ENCODE measurements around the gene CALR3.
"Not testable (repeated sequence)": the region's sequence is repeated elsewhere in the genome, so short reads cannot be mapped to it uniquely, and the experiment has no call there.

CALR3 gene

DNA sequence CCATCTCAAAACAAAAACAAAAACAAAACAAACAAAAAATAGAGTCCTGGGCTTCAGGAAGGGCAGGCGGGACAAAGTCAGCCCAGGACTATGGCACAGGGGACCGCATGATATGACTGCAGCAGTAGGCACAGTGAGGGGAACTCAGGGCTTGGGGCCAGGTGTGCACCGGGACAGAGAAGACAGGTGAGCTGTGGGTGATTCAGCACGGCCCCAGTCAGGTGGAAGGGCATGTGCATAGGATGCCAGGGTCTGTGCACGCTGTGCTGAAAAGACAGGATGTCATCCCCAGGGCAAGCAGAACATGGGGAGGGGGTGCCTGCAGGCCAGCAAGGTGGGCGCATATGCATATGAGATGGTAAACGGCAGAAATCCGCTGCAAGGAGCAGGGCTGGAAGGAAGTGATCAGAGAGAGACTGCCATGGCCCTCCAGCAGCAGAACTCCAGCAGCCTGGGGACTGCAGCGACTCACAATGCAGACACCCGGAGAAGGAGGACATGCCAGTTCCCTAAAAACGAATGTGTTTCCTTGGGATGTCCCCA is 39.2 kb downstream of the CALR3 start:
- H3K27ac ChIP-seq: peak overlapping the region; percentile 48 to 75
- DNase-seq: no peak
- no peaks in the 10 kb centered on the region for H3K9me3 ChIP-seq
- intact Hi-C loops (cut with DNase I; ENCODE audit: low total_unique reads): no loop called here
- peak overlapping the region in 1 of 2 donors; percentile 29 for H3K4me3 ChIP-seq
- TF ChIP-seq, protein P1, sequence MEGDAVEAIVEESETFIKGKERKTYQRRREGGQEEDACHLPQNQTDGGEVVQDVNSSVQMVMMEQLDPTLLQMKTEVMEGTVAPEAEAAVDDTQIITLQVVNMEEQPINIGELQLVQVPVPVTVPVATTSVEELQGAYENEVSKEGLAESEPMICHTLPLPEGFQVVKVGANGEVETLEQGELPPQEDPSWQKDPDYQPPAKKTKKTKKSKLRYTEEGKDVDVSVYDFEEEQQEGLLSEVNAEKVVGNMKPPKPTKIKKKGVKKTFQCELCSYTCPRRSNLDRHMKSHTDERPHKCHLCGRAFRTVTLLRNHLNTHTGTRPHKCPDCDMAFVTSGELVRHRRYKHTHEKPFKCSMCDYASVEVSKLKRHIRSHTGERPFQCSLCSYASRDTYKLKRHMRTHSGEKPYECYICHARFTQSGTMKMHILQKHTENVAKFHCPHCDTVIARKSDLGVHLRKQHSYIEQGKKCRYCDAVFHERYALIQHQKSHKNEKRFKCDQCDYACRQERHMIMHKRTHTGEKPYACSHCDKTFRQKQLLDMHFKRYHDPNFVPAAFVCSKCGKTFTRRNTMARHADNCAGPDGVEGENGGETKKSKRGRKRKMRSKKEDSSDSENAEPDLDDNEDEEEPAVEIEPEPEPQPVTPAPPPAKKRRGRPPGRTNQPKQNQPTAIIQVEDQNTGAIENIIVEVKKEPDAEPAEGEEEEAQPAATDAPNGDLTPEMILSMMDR (IDR thresholded peaks at IDR 0.05): no peak
- H3K27me3 ChIP-seq: no peaks in the 10 kb centered on the region
- H3K4me1 ChIP-seq: peaks cover 0 to 49% (median 30%) of the 10 kb centered on the region in 4 donors
- H3K36me3 ChIP-seq: no peaks in the 10 kb centered on the region

DNA sequence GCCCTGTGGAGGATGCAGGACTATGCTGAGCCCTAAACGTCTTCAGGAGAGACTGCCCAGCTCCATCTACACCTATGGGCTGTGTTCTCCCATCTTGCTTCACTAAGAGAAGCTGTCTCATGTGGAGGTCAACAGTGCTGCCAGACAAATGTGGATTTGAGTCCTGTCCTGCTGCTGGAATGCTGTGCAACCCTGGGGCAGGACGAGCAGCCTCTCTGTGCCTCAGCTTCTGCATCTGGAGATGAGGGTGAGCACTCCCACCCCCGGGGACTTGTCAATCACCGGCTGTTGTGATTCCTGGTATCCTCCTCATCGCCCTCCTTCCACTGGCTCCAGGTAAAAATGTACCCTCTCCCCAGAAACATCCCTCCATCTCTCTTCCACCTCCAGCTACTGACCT is 40.5 kb downstream of the CALR3 start:
- Histone ChIP-seq H3K4me1 (peaks cover 0 to 49% (median 30%) of the 10 kb centered on the region in 4 donors), H3K9me3 (no peaks in the 10 kb centered on the region), H3K4me3 (no peak overlapping the region), H3K27me3 (no peaks in the 10 kb centered on the region), H3K27ac (no peak overlapping the region), H3K36me3 (no peaks in the 10 kb centered on the region)
- no peak for DNase-seq
- TF ChIP-seq, protein P1 (IDR thresholded peaks at IDR 0.05): no peak
- intact Hi-C loops (cut with DNase I; ENCODE audit: low total_unique reads): no loop called here

DNA sequence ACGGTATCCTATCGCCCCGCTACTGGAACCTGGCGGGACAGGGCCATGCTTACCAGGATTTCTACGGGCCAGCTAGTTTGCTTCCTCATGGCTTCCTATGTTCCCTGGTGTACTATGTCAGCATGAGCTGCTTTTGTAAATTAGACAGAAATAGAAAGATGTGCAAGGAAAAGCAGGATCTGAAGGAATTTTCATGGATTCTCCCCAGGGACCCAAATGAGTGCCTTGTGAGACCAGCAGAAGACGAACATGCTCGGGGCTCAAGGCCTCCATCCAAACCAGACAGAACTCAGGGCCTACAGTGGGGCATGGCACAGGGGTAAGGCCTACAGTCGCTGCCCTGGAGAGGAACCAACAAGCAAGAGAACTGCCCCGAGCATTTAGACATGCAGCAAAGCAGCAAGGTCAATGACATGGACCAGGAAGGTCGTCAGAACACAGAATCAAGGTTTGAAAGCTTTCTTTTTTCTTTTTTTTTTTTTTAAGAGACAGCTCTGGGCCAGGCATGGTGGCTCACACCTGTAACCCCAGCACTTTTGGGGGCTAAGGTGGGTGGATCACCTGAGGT is 41.5 kb downstream of the CALR3 start:
- Histone ChIP-seq H3K36me3 (no peaks in the 10 kb centered on the region), H3K4me3 (no peak overlapping the region), H3K4me1 (peaks cover 0 to 49% (median 30%) of the 10 kb centered on the region in 4 donors), H3K27ac (peak overlapping the region in 1 of 2 donors; percentile 22), H3K9me3 (no peaks in the 10 kb centered on the region), H3K27me3 (no peaks in the 10 kb centered on the region)
- TF ChIP-seq, protein P1 (IDR thresholded peaks at IDR 0.05): no peak
- no peak for DNase-seq
- intact Hi-C loops (cut with DNase I; ENCODE audit: low total_unique reads): no loop called here

DNA sequence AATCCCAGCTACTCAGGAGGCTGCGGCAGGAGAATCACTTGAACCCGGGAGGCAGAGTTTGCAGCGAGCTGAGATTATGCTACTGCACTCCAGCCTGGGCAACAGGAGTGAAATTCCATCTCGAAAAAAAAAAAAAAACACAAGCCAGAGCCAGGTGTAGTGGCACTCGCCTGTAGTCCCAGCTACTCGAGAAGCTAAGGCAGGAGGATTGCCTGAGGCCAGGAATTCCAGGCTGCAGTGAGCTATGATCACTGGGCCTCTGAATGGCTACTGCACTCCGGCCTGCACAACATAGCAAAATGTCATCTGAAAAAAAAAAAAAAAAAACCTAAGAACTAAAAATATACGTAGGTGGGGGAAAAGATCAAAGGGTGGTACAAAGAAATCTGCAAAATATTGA is 43.6 kb downstream of the CALR3 start:
- TF ChIP-seq, protein P1 (IDR thresholded peaks at IDR 0.05): no peak
- Histone ChIP-seq H3K36me3 (no peaks in the 10 kb centered on the region), H3K27ac (no peak overlapping the region), H3K4me1 (peaks cover 0 to 39% (median 20%) of the 10 kb centered on the region in 4 donors), H3K9me3 (no peaks in the 10 kb centered on the region), H3K27me3 (no peaks in the 10 kb centered on the region), H3K4me3 (no peak overlapping the region)
- intact Hi-C loops (cut with DNase I; ENCODE audit: low total_unique reads): no loop called here
- DNase-seq: no peak

DNA sequence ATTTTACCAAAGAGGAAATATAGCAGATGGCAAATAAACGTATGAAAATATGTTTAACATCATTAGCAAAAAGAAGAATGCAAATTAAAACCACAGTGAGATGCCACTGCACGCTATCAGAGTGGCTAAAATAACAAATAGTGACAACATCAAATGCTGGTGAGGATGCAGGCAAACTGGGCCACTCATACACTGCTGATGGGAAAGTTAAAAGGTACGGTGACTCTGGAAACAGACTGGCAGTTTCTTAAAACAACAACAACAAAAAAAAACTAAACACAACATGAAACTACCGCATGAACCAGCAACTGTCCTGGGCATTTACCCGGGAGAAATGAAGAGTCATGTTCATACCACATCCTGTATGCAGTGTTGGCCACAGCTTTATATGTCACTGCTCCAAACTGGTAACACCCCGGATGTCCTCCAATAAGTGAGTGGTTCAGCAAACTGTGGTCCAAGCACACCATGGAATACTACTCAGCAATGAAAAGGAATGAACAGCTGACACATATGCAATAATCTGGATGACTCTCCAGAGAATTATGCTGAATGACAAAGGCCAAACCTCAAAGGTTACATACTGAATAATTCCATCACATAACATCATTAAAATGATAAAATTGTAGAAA is 46.5 kb downstream of the CALR3 start:
- Histone ChIP-seq H3K27me3 (no peaks in the 10 kb centered on the region), H3K9me3 (no peaks in the 10 kb centered on the region), H3K36me3 (no peaks in the 10 kb centered on the region), H3K4me1 (peaks cover 5 to 40% (median 22%) of the 10 kb centered on the region in 4 donors), H3K27ac (no peak overlapping the region), H3K4me3 (no peak overlapping the region)
- TF ChIP-seq, protein P1 (IDR thresholded peaks at IDR 0.05): no peak
- intact Hi-C loops (cut with DNase I; ENCODE audit: low total_unique reads): no loop called here
- no peak for DNase-seq

DNA sequence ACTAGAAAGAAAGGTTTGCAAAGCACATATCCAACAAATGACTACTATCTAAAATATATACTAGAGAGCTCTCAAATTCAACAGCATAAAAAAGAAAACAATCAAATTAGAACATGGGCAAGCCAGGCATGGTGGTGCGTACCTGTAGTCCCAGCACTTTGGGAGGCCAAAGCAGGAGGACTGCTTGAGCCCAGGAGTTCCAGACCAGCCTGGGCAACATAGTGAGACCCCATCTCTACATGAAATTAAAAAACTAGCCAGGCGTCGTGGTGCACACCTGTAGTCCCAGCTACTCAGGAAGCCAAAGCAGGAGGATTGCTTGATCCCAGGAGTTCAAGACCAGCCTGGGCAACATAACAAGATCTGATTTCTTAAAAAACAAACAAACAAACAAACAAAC is 47.1 kb downstream of the CALR3 start:
- intact Hi-C loops (cut with DNase I; ENCODE audit: low total_unique reads); H3K4me3 ChIP-seq; H3K27ac ChIP-seq; DNase-seq; H3K27me3 ChIP-seq; H3K36me3 ChIP-seq; H3K9me3 ChIP-seq: not testable (repeated sequence)
- peaks cover 5 to 34% (median 20%) of the 10 kb centered on the region in 4 donors for H3K4me1 ChIP-seq
